ENCODE data around the gene RLN1.
"Not testable (repeated sequence)": the region's sequence is repeated elsewhere in the genome, so short reads cannot be mapped to it uniquely, and the experiment has no call there.

RLN1 gene

DNA sequence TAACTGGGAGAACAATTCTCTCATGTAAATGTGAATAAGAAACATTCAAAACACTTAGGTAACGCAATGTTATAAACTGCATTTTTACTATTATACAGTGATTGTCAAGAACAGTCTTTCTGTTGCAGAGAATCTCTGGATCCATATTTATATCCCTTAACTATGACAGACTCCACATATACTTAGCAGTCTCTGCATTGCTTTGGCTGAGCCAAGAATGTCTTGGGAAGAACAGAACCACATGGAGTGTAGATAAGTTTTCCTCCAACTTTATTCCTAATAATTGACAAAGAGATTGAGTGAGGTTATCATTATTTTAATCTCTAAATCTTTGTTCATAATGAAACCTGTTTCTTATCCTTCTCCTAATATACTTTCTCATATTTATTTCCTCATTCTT lies 15.6 kb upstream of the RLN1 start:
- Mint-ChIP-seq H3K4me3 (no peak overlapping the region), H3K4me1 (peaks cover 4% of the 10 kb centered on the region), H3K9me3 (no peaks in the 10 kb centered on the region), H3K27me3 (no peaks in the 10 kb centered on the region), H3K27ac (no peak overlapping the region), H3K36me3 (peaks cover 13% of the 10 kb centered on the region)
- ATAC-seq (ENCODE audit: low read depth), result no peak
- no peak for DNase-seq (ENCODE audit: low spot score in 2 of 2)

DNA sequence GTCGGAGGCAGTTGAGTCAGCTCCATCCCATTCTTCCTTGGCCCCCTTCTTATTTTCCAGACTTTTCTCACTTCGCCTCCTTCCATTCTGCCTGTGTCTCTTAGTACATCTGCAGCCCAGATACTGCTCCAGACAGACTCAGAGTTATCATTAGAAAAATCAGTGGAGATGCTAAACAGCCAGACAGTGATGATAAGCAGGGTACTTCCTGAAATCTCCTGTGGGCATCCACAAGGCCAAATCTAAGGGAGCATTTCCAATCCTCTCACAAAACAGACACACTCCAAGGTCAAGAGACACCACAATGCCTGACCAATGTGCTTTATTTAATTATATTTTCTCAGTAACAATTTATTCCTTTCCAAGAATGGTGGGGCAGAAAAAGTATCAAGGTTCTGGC lies 14.5 kb upstream of the RLN1 start:
- no peak for DNase-seq (ENCODE audit: low spot score in 2 of 2)
- ATAC-seq (ENCODE audit: low read depth), result no peak
- H3K27me3 Mint-ChIP-seq, result no peaks in the 10 kb centered on the region
- H3K36me3 Mint-ChIP-seq, result peaks cover 15% of the 10 kb centered on the region
- no peak overlapping the region for H3K27ac Mint-ChIP-seq
- peaks cover 4% of the 10 kb centered on the region for H3K4me1 Mint-ChIP-seq
- H3K4me3 Mint-ChIP-seq, result no peak overlapping the region
- peaks cover 3% of the 10 kb centered on the region for H3K9me3 Mint-ChIP-seq

- Mint-ChIP-seq H3K27me3 (no peaks in the 10 kb centered on the region), H3K4me1 (peaks cover 4% of the 10 kb centered on the region), H3K36me3 (peaks cover 12% of the 10 kb centered on the region), H3K9me3 (peaks cover 4% of the 10 kb centered on the region), H3K27ac (no peak overlapping the region), H3K4me3 (no peak overlapping the region)
- ATAC-seq (ENCODE audit: low read depth) (no peak), DNase-seq (ENCODE audit: low spot score in 2 of 2) (no peak)
Observed at GRCh38 chr9:5352637-5353248, 13.1 kb upstream of the RLN1 start.

DNA sequence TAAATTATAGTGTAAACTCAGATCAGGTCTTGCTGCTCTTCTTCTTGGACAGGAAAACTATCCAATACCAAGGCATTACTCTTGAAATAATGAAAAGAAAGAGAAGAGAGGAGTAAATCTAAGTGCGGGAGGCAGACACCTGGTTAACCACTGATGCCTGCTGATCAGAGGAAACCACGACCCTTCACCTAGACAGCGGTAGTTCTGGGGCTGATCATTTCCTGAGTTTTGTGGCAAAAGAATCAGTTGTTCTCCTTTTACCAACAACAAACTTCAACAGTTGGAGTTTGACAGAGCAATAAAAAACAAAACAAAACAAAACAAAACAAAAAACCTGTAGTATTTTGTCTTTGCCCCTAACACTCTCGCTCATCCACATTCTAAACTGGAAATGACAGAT lies 3.0 kb downstream of the RLN1 start:
- H3K9me3 Mint-ChIP-seq, result no peaks in the 10 kb centered on the region
- H3K4me3 Mint-ChIP-seq, result no peak overlapping the region
- H3K27ac Mint-ChIP-seq, result no peak overlapping the region
- no peaks in the 10 kb centered on the region for H3K27me3 Mint-ChIP-seq
- peaks cover 4% of the 10 kb centered on the region for H3K4me1 Mint-ChIP-seq
- DNase-seq (ENCODE audit: low spot score in 2 of 2), result no peak
- peaks cover 1% of the 10 kb centered on the region for H3K36me3 Mint-ChIP-seq
- ATAC-seq (ENCODE audit: low read depth), result peak; percentile 22

- H3K4me3 Mint-ChIP-seq; H3K27ac Mint-ChIP-seq; DNase-seq (ENCODE audit: low spot score in 2 of 2); ATAC-seq (ENCODE audit: low read depth); H3K4me1 Mint-ChIP-seq; H3K9me3 Mint-ChIP-seq; H3K27me3 Mint-ChIP-seq: not testable (repeated sequence)
- H3K36me3 Mint-ChIP-seq, result peaks cover 30% of the 10 kb centered on the region
Observed at GRCh38 chr9:5331276-5331675, 8.4 kb downstream of the RLN1 start.

DNA sequence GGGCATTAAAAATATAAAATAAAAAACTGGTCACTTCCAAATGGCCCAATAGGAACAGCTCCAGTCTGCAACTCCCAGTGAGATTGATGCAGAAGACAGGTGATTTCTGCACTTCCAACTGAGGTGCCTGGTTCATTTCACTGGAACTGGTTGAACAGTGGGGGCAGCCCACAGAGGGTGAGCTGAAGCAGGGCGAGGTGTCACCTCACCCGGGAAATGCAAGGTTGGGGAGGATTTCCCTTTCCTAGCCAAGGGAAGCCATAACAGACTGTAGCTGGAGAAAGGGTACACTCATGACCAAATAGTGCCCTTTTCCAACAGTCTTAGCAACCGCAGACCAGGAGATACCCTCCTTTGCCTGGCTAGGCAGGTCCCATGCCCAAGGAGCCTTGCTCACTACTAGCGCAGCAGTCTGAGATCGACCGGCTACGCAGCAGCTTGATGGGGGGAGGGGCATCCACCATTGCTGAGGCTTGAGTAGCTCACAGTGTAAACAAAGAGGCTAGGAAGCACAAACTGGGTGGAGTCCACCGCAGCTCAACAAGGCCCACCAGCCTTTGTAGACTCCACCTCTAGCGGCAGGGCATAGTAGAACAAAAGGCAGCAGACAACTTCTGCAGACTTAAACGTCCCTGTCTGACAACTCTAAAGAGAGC lies 12.7 kb downstream of the RLN1 start:
- ATAC-seq (ENCODE audit: low read depth), result no peak

DNA sequence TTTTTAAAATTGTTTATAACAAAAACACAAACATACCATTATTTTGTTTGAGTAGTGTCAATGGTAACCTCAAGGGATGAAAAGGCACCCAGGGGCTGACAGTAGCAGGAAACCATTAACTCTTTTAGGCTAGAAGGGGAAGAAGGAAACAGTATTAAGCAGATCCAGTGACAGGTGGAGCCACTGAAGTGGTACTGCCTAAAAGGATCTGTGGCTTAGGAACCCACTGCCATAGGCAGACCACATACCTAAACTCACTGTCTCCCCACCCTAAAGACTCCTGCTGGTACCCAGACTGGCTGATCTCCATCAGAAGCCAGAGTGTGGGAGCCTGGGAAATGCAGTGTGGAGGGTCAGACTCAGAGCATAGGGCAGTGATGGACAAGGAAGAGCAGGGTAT lies 13.5 kb downstream of the RLN1 start:
- no peaks in the 10 kb centered on the region for H3K9me3 Mint-ChIP-seq
- DNase-seq (ENCODE audit: low spot score in 2 of 2) (no peak), ATAC-seq (ENCODE audit: low read depth) (no peak)
- peaks cover 3% of the 10 kb centered on the region for H3K4me1 Mint-ChIP-seq
- H3K4me3 Mint-ChIP-seq, result no peak overlapping the region
- H3K36me3 Mint-ChIP-seq, result peaks cover 31% of the 10 kb centered on the region
- H3K27me3 Mint-ChIP-seq, result no peaks in the 10 kb centered on the region
- H3K27ac Mint-ChIP-seq, result no peak overlapping the region

More for the DNA sequence above, 12.7 kb downstream of the RLN1 start:
- no peak for DNase-seq (ENCODE audit: low spot score in 2 of 2)
- Mint-ChIP-seq H3K9me3 (no peaks in the 10 kb centered on the region), H3K27ac (no peak overlapping the region), H3K36me3 (peaks cover 32% of the 10 kb centered on the region), H3K4me3 (no peak overlapping the region), H3K4me1 (no peaks in the 10 kb centered on the region), H3K27me3 (no peaks in the 10 kb centered on the region)

GRCh38 chr9:5321601-5322000 lies 18.1 kb downstream of the RLN1 start:
- not testable (repeated sequence) for H3K27me3 Mint-ChIP-seq; H3K4me3 Mint-ChIP-seq; H3K27ac Mint-ChIP-seq; DNase-seq (ENCODE audit: low spot score in 2 of 2); ATAC-seq (ENCODE audit: low read depth); H3K4me1 Mint-ChIP-seq; H3K9me3 Mint-ChIP-seq
- peaks cover 11% of the 10 kb centered on the region for H3K36me3 Mint-ChIP-seq

- ATAC-seq (ENCODE audit: low read depth) (no peak), DNase-seq (ENCODE audit: low spot score in 2 of 2) (no peak)
- H3K27me3 Mint-ChIP-seq, result peaks cover 1% of the 10 kb centered on the region
- peaks cover 12% of the 10 kb centered on the region for H3K36me3 Mint-ChIP-seq
- peaks cover 3% of the 10 kb centered on the region for H3K4me1 Mint-ChIP-seq
- peaks cover 3% of the 10 kb centered on the region for H3K9me3 Mint-ChIP-seq
- H3K27ac Mint-ChIP-seq, result no peak overlapping the region
- H3K4me3 Mint-ChIP-seq, result no peak overlapping the region
Observed at GRCh38 chr9:5321058-5321457, 18.6 kb downstream of the RLN1 start.

DNA sequence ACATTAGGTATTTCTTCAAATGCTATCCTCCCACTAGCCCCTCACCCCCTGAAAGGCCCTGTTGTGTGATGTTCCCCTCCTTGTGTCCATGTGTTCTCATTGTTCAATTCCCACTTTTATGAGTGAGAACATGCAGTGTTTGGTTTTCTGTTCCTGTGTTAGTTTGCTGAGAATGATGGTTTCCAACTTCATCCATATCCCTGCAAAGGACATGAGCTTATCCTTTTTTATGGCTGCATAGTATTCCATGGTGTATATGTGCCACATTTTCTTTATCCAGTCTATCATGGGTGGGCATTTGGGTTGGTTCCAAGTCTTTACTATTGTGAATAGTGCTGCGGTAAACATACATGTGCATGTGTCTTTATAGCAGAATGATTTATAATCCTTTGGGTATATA lies 23.3 kb downstream of the RLN1 start:
- H3K4me1 Mint-ChIP-seq; H3K9me3 Mint-ChIP-seq; DNase-seq (ENCODE audit: low spot score in 2 of 2); H3K4me3 Mint-ChIP-seq; H3K27me3 Mint-ChIP-seq; ATAC-seq (ENCODE audit: low read depth); H3K27ac Mint-ChIP-seq: not testable (repeated sequence)
- H3K36me3 Mint-ChIP-seq, result peaks cover 24% of the 10 kb centered on the region

- Mint-ChIP-seq H3K27me3 (peaks cover 3% of the 10 kb centered on the region), H3K36me3 (peaks cover 24% of the 10 kb centered on the region), H3K9me3 (peaks cover 8% of the 10 kb centered on the region), H3K4me1 (peaks cover 2% of the 10 kb centered on the region), H3K27ac (no peak overlapping the region), H3K4me3 (no peak overlapping the region)
- no peak for ATAC-seq (ENCODE audit: low read depth)
- DNase-seq (ENCODE audit: low spot score in 2 of 2), result no peak
Observed at GRCh38 chr9:5315187-5315923, 24.3 kb downstream of the RLN1 start.

- H3K27ac Mint-ChIP-seq, result peak overlapping the region; percentile 19
- H3K4me3 Mint-ChIP-seq, result no peak overlapping the region
- H3K4me1 Mint-ChIP-seq, result peaks cover 2% of the 10 kb centered on the region
- DNase-seq (ENCODE audit: low spot score in 2 of 2) (no peak), ATAC-seq (ENCODE audit: low read depth) (no peak)
- H3K9me3 Mint-ChIP-seq, result peaks cover 5% of the 10 kb centered on the region
- peaks cover 14% of the 10 kb centered on the region for H3K36me3 Mint-ChIP-seq
- peaks cover 2% of the 10 kb centered on the region for H3K27me3 Mint-ChIP-seq
Observed at GRCh38 chr9:5310851-5311250, 28.8 kb downstream of the RLN1 start.

DNA sequence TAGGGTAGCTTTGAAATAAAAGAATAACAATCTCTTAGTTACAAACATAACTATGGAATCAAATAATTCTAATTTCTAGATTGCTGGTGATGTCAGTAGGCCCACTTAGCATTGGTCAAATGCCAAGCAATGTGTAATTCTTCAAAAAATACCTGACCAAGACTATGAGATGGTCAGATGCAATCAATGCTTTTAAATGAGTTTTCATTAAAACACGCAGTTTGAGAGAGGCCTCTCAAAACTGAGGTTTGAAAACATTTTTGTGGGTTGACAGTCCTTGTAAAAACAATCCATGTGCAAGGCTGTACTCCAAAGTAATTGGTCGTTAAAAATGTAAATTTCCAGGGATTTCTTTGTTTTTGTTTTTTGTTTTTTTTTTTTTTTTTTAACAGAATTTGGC lies 33.9 kb downstream of the RLN1 start:
- DNase-seq (ENCODE audit: low spot score in 2 of 2) (no peak), ATAC-seq (ENCODE audit: low read depth) (no peak)
- Mint-ChIP-seq H3K27ac (no peak overlapping the region), H3K4me3 (no peak overlapping the region), H3K9me3 (no peaks in the 10 kb centered on the region), H3K27me3 (no peaks in the 10 kb centered on the region), H3K4me1 (peaks cover 3% of the 10 kb centered on the region), H3K36me3 (no peaks in the 10 kb centered on the region)

DNA sequence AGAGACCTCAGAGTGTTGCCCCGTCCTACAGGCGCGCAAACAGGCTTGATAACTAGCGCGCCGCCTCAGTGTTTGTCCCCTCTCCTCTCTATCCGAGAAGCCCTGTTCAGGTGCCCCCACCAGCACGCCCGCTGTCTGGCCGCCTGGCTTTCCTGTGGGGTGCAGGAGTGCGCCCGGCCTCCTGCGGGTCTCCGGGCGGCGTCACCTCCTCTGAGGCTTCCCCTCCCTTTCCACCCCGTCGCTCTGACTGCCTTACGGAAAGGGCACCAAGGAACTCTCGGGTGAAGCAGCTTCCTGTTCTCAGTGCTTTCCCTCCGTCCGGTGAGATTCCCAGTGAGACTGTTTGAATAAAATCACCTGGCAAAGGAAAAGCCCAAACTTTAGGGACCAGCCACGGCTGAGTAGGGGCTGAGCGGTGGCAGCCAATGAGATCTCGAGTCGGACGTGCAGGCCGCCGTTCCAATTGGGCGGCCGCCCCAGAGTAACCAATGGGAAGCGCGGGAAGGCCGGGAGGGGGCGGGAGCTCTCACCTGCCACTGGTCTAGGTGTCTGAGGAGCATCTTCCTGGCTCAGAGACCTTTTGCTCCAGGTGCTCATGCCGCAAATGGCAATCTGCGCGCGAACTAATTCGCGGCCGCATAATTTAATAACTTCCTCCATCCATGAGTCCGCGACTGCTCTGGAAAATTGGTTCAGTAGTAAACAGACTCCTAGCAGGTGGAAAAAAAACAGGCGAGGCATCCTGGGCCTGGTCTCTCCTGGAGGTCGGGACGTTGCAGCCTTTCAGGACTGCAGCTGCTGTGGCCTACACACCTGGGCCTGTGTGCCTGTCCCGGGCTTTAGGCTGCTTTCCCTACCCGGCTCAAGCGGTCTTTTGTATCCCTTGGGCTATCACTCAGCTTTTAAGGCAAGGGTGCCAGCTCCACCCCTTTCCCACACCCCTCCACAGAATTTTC lies 35.6 kb downstream of the RLN1 start, which contains the start of gene RLN2:
RLN2 (minus strand) TSS at position 877 of the 956 bp plus-strand sequence; CDS start at position 741, 136 bp downstream.
- Mint-ChIP-seq H3K4me3 (peak within 1 kb of the TSS; percentile 72), H3K27ac (peak within 1 kb of the TSS; percentile 11)
- not testable (repeated sequence) for H3K36me3 Mint-ChIP-seq, H3K4me1 Mint-ChIP-seq, H3K9me3 Mint-ChIP-seq, H3K27me3 Mint-ChIP-seq
- peak; percentile 99 for ATAC-seq (ENCODE audit: low read depth)
- peak; percentile 4 to 18 for DNase-seq (ENCODE audit: low spot score in 2 of 2)

Measured in memory B cell (primary cell).